H9 (cell line): ENCODE data around the gene P2RY8. TPM values are rescaled to one million over a fixed set of nuclear protein-coding genes. Genes with fewer than 3 reads are reported as not detected.

Experiments
- DNase-seq: peaks from one replicate; pipeline ENCODE4 v3.0.0-alpha.2; 2017
- H2AFZ ChIP-seq: one replicate; pipeline ENCODE4 v1.6.1; 2013; ENCODE audit warnings: mild to moderate bottlenecking, low read length, control low read depth, moderate library complexity
- H2AK5ac ChIP-seq: 2 replicates; pipeline ENCODE4 v1.6.1; 2013; ENCODE audit warnings: low read length, control low read depth, mixed read lengths; ENCODE audit not compliant: insufficient read length
- H2BK120ac ChIP-seq: one replicate; pipeline ENCODE4 v1.6.1; 2013; ENCODE audit warnings: low read depth, mild to moderate bottlenecking, low read length, control low read depth, inconsistent platforms; ENCODE audit not compliant: poor library complexity, severe bottlenecking
- H2BK12ac ChIP-seq: 2 replicates; pipeline ENCODE4 v1.6.1; 2013; ENCODE audit warnings: low read length, control low read depth, mixed read lengths, low read depth; ENCODE audit not compliant: insufficient read length
- H2BK15ac ChIP-seq: 2 replicates; pipeline ENCODE4 v1.6.1; 2013; ENCODE audit warnings: low read depth, low read length, control low read depth
- H2BK20ac ChIP-seq: one replicate; pipeline ENCODE4 v1.6.1; 2013; ENCODE audit warnings: low read depth, mild to moderate bottlenecking, low read length, control low read depth, inconsistent platforms; ENCODE audit not compliant: poor library complexity, severe bottlenecking
- H2BK5ac ChIP-seq: 2 replicates; pipeline ENCODE4 v1.6.1; 2013; ENCODE audit warnings: low read length, control low read depth, mixed read lengths; ENCODE audit not compliant: insufficient read length
- H3K14ac ChIP-seq: 2 replicates; pipeline ENCODE4 v1.6.1; 2013; ENCODE audit warnings: low read length, control low read depth; ENCODE audit not compliant: insufficient read depth
- H3K18ac ChIP-seq: 2 replicates; pipeline ENCODE4 v1.6.1; 2013; ENCODE audit warnings: low read depth, mild to moderate bottlenecking, mixed read lengths, low read length, control low read depth; ENCODE audit not compliant: insufficient read length
- H3K23ac ChIP-seq: 2 replicates; pipeline ENCODE4 v1.6.1; 2013; ENCODE audit warnings: low read length, control low read depth, mixed read lengths, low read depth; ENCODE audit not compliant: insufficient read length
- H3K23me2 ChIP-seq: 2 replicates; pipeline ENCODE4 v1.6.1; 2013; ENCODE audit warnings: low read depth, mild to moderate bottlenecking, mixed read lengths, low read length, control low read depth; ENCODE audit not compliant: insufficient read length, poor library complexity, severe bottlenecking
- H3K27ac ChIP-seq: 2 replicates; pipeline ENCODE4 v1.5.1; 2013; ENCODE audit warnings: low read length, control low read depth, mixed read lengths, low read depth; ENCODE audit not compliant: insufficient read length
- H3K27me3 ChIP-seq: 2 replicates; pipeline ENCODE4 v1.6.1; 2013; ENCODE audit warnings: low read length, control low read depth, inconsistent platforms; ENCODE audit not compliant: insufficient read depth
- H3K4ac ChIP-seq: 2 replicates; pipeline ENCODE4 v1.6.1; 2013; ENCODE audit warnings: low read depth, mild to moderate bottlenecking, control low read depth, inconsistent platforms, low read length, moderate library complexity
- H3K4me1 ChIP-seq: 2 replicates; pipeline ENCODE4 v1.6.1; 2013; ENCODE audit warnings: low read length, control low read depth, inconsistent platforms; ENCODE audit not compliant: insufficient read depth
- H3K4me2 ChIP-seq: 2 replicates; pipeline ENCODE4 v1.6.1; 2013; ENCODE audit warnings: low read length, control low read depth, mixed read lengths; ENCODE audit not compliant: insufficient read length, insufficient read depth
- H3K56ac ChIP-seq: 2 replicates; pipeline ENCODE4 v1.6.1; 2013; ENCODE audit warnings: low read depth, mild to moderate bottlenecking, mixed read lengths, low read length, control low read depth; ENCODE audit not compliant: insufficient read length
- H3K79me1 ChIP-seq: 2 replicates; pipeline ENCODE4 v1.6.1; 2013; ENCODE audit warnings: low read depth, mild to moderate bottlenecking, moderate library complexity, low read length, control low read depth, inconsistent platforms; ENCODE audit not compliant: insufficient read depth, poor library complexity, severe bottlenecking
- H3K79me2 ChIP-seq: 2 replicates; pipeline ENCODE4 v1.6.1; 2013; ENCODE audit warnings: low read length, control low read depth, inconsistent platforms; ENCODE audit not compliant: insufficient read depth
- H3K9ac ChIP-seq: 2 replicates; pipeline ENCODE4 v1.6.1; 2013; ENCODE audit warnings: low read length, control low read depth, mixed read lengths; ENCODE audit not compliant: insufficient read length; ENCODE audit errors: extremely low read depth
- H3K9me3 ChIP-seq: one replicate; pipeline ENCODE4 v1.6.1; 2013; ENCODE audit warnings: low read depth, low read length, inconsistent platforms; ENCODE audit not compliant: control insufficient read depth
- H3T11ph ChIP-seq: one replicate; pipeline ENCODE4 v1.6.1; 2013; ENCODE audit warnings: mild to moderate bottlenecking, low read length, control low read depth, inconsistent platforms
- H4K20me1 ChIP-seq: one replicate; pipeline ENCODE4 v1.6.1; 2013; ENCODE audit not compliant: control insufficient read depth, insufficient read length, insufficient read depth
- H4K5ac ChIP-seq: 2 replicates; pipeline ENCODE4 v1.6.1; 2013; ENCODE audit warnings: low read depth, mild to moderate bottlenecking, mixed read lengths, low read length, control low read depth; ENCODE audit not compliant: insufficient read length
- H4K8ac ChIP-seq: replicated peaks from 2 replicates; pipeline ENCODE4 v1.6.1; 2013; ENCODE audit warnings: low read length, control low read depth, mixed read lengths, low read depth; ENCODE audit not compliant: insufficient read length
- H4K91ac ChIP-seq: 2 replicates; pipeline ENCODE4 v1.6.1; 2013; ENCODE audit warnings: low read depth, mild to moderate bottlenecking, moderate library complexity, mixed read lengths, low read length, control low read depth; ENCODE audit not compliant: insufficient read length
- H3K27ac Mint-ChIP-seq, 3 experiments: 2 replicates in 2 of 3; 3 replicates in 1 of 3; pipeline ENCODE4 v1.8.0; 2020 to 2021; ENCODE audit warnings: mixed read lengths in 3 of 3, mild to moderate bottlenecking in 1 of 3, moderate library complexity in 1 of 3
- H3K27me3 Mint-ChIP-seq: 2 replicates; pipeline ENCODE4 v1.8.0; 2021; ENCODE audit warnings: low read depth, mild to moderate bottlenecking, moderate library complexity, mixed read lengths
- H3K36me3 Mint-ChIP-seq, 3 experiments: 2 replicates in 2 of 3; 3 replicates in 1 of 3; pipeline ENCODE4 v1.8.0; 2020 to 2021; ENCODE audit warnings: low read depth in 3 of 3, mixed read lengths in 3 of 3; ENCODE audit not compliant: insufficient read depth in 1 of 3
- H3K4me1 Mint-ChIP-seq, 2 experiments: 2 replicates each; pipeline ENCODE4 v1.8.0; 2020; ENCODE audit warnings: mixed read lengths in 2 of 2
- H3K4me3 Mint-ChIP-seq, 2 experiments: 2 replicates in 1 of 2; 3 replicates in 1 of 2; pipeline ENCODE4 v1.8.0; 2020 to 2021; ENCODE audit warnings: mild to moderate bottlenecking in 2 of 2, mixed read lengths in 2 of 2, moderate library complexity in 1 of 2
- H3K9me3 Mint-ChIP-seq, 2 experiments: 2 replicates in 1 of 2; 3 replicates in 1 of 2; pipeline ENCODE4 v1.8.0; 2020; ENCODE audit warnings: mild to moderate bottlenecking in 2 of 2, mixed read lengths in 2 of 2, moderate library complexity in 1 of 2
- CTCF ChIP-seq: fragments of 200-600 bp; sonication (generic); conservative IDR thresholded peaks from 3 replicates; pipeline ENCODE4 v1.8.0; 2021; ENCODE audit warnings: antibody characterized with exemption, mild to moderate bottlenecking
- WGBS: extraction: QIAGEN DNeasy Blood & Tissue Kit; methylation state at CpG from one replicate; pipeline ENCODE4 v1.1.7; 2013; ENCODE audit warnings: missing lambda C conversion rate, low lambda C conversion rate, mixed read lengths; ENCODE audit not compliant: insufficient read length; ENCODE audit errors: extremely low coverage; 5-methylcytosine and 5-hydroxymethylcytosine counted together
- total RNA-seq: library from RNA; stranded (reverse); gene quantifications from 2 replicates; pipeline ENCODE4 v1.2.1, GENCODE V29; 2021

The P2RY8 gene
- total RNA-seq, 1 experiment from 2014 or later = not detected

GRCh38 chrX:1453951-1454785 lies 82.8 kb downstream of the P2RY8 start:
- Histone ChIP-seq H2BK5ac (no peak overlapping the region), H4K5ac (no peak overlapping the region), H3K23me2 (no peaks in the 10 kb centered on the region), H3K18ac (no peak overlapping the region), H3K23ac (no peak overlapping the region), H3K79me2 (peaks cover 13% of the 10 kb centered on the region; the same call in 1 of the 2 replicates), H3K9ac (no peak overlapping the region), H3K27ac (no peak overlapping the region), H3T11ph (no peak overlapping the region), H3K56ac (no peak overlapping the region), H4K20me1 (no peaks in the 10 kb centered on the region), H3K27me3 (no peaks in the 10 kb centered on the region), H3K4ac (no peak overlapping the region), H3K4me2 (no peak overlapping the region), H3K79me1 (peaks cover 7% of the 10 kb centered on the region), H3K4me1 (no peaks in the 10 kb centered on the region), H3K9me3 (peaks cover 6% of the 10 kb centered on the region), H2BK12ac (no peak overlapping the region), H2BK15ac (no peak overlapping the region), H3K14ac (no peak overlapping the region), H2BK120ac (no peak overlapping the region), H2AFZ (no peak overlapping the region), H2BK20ac (no peak overlapping the region), H2AK5ac (no peak overlapping the region), H4K91ac (no peak overlapping the region), H4K8ac (no peak overlapping the region)
- TF ChIP-seq CTCF = peak; percentile 97
- Mint-ChIP-seq H3K4me3 (peak overlapping the region; percentile 8 to 21; a peak in 4 of 5 replicates), H3K4me1 (0 out of 4 replicates have a peak, but pooled peaks cover 0 to 2% of the 10 kb centered on the region in 2 experiments), H3K27me3 (no peaks in the 10 kb centered on the region; the same call in none of the 2 replicates), H3K27ac (no peak overlapping the region), H3K9me3 (peaks cover 10% of the 10 kb centered on the region in 2 experiments), H3K36me3 (peaks cover 10 to 11% (median 10%) of the 10 kb centered on the region in 3 experiments)
- peak; percentile 86 for DNase-seq
- WGBS = no CpG with 5 or more reads among the region's 45 CpGs
